AG10803 (cell line): ENCODE results near the gene PFKP.

Experiments
- DNase-seq: peaks from one replicate; pipeline ENCODE4 v3.0.0; 2010; ENCODE audit warnings: low read depth
- H3K4me3 ChIP-seq: 2 replicates; pipeline ENCODE4 v1.5.1; 2011; ENCODE audit warnings: mild to moderate bottlenecking, low read length, control low read depth
- TF ChIP-seq, protein P1 (sequence below): conservative IDR thresholded peaks from 2 replicates; pipeline ENCODE4 v1.5.1; 2011; ENCODE audit warnings: mild to moderate bottlenecking, low read length, control low read depth, inconsistent platforms

Gene PFKP

DNA sequence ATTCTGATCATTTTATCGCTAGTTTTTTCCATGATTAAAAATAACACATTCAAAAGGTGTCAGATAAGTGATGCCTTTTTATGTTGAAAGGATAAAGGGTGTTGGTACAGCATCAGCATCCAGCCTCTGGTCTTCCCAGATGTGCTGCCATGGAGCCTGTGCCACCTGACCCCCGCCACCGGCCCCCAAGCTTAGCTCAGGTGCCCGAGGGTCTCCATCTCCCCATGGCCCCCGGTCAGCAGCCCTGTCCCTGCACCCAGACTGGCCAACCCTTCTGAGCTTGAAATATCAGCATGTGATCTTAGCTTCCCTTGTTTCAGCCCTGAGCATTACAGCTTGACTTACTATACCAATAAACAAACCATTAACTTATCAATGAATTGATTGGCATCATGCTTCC lies 24.6 kb downstream of the PFKP start:
- no peak for DNase-seq
- no peak overlapping the region for H3K4me3 ChIP-seq
- TF ChIP-seq, protein P1, sequence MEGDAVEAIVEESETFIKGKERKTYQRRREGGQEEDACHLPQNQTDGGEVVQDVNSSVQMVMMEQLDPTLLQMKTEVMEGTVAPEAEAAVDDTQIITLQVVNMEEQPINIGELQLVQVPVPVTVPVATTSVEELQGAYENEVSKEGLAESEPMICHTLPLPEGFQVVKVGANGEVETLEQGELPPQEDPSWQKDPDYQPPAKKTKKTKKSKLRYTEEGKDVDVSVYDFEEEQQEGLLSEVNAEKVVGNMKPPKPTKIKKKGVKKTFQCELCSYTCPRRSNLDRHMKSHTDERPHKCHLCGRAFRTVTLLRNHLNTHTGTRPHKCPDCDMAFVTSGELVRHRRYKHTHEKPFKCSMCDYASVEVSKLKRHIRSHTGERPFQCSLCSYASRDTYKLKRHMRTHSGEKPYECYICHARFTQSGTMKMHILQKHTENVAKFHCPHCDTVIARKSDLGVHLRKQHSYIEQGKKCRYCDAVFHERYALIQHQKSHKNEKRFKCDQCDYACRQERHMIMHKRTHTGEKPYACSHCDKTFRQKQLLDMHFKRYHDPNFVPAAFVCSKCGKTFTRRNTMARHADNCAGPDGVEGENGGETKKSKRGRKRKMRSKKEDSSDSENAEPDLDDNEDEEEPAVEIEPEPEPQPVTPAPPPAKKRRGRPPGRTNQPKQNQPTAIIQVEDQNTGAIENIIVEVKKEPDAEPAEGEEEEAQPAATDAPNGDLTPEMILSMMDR = no peak

DNA sequence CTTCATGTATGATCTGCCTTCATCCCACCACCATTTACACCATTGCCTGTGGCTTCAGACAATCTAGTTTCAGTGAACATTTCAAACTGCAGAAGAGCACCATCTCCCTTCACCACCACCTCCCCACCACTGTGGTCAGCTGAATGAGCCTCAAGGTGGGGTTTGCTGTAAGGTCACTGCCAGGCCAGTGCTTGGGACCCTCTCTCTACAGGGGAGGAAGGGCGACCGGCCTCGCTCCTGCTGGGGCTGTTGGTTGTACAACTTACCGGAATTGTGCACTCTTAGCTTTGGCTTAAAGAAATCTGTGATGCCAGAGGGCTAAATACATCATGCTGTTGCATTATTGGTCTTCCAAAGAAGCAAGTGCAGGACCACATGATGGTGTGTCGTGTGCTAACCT lies 26.6 kb downstream of the PFKP start:
- no peak overlapping the region for H3K4me3 ChIP-seq
- TF ChIP-seq, protein P1 = no peak
- no peak for DNase-seq

DNA sequence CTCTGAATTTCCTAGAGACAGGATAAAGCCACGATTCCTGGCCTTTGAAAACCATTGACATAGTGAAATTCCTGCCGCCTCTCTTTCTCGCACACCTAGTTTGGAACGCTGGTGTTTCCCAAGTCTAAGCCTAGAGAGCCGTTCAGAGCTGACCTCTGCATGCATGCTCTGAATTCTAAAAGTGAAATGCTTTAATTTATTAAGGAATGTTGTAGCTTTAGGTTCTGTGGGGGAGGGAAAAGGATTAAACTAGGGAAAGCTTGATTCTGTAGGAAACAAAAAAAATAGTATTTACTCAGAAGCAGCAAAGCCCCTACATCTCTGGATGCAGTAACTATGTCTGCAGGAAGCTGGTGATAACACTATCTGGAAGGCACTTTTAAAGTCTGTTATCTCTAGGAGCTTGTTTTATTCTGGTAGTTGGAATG lies 27.3 kb downstream of the PFKP start:
- DNase-seq = peak; percentile 28
- no peak overlapping the region for H3K4me3 ChIP-seq
- TF ChIP-seq, protein P1 = no peak

DNA sequence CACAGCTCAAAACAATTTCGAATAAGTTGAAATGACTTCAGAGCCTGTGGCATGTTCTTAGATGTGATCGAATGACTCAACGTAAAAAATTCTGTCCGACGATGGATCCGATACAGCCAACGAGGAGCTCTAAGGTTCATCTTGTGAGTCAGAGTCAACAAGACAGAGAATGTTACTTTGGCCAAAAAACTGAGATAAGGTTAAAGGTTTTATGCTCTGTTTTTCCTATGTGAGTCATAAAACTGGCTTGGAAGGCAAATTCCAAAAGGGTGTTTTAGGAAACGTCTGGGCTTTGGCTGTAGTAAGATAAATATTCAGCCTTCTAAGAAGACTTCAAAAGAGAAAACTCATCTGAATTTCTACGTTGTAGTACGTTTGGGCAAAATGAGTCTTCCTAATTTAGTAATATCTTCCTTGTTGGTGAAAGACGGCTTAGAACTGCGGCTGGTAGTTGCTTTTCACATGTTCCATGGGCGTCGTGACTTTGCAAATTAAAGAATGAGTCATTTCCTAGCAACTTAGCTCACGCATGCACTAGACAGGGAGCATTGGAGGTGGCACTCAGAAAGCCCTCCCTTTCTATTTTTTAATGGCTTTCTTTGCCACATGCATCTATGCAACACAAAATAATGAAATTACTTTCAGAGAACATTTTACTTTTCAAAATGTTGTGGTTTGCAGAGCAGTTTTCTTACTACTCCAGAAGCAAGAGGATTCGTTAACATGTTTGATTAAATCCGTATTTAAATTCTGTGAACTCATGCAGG lies 28.2 kb downstream of the PFKP start:
- TF ChIP-seq, protein P1 = no peak
- DNase-seq = peak; percentile 99
- H3K4me3 ChIP-seq = peak overlapping the region; percentile 9; the same call in 1 of the 2 replicates

DNA sequence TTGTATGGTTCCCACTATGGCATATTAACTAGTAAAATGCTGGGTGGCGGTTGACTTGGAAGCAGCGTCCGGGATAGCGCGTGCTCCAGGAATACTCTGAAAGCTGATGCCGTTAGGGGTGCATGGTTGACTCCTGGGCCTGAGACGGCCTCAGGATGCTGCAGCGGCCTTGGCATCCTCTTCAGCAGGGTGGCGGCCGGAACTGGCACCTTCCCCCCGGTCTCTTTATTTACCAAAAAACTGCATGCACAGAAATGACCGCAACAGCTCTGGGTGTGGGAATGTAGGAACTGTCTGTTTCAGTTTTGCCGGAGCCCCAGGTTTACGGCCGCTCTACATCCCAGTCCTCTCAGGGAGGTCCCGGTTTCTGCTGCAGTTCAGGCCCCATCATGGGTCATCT lies 28.8 kb downstream of the PFKP start:
- TF ChIP-seq, protein P1 = no peak
- DNase-seq = no peak
- peak overlapping the region; percentile 8; the same call in 1 of the 2 replicates for H3K4me3 ChIP-seq

DNA sequence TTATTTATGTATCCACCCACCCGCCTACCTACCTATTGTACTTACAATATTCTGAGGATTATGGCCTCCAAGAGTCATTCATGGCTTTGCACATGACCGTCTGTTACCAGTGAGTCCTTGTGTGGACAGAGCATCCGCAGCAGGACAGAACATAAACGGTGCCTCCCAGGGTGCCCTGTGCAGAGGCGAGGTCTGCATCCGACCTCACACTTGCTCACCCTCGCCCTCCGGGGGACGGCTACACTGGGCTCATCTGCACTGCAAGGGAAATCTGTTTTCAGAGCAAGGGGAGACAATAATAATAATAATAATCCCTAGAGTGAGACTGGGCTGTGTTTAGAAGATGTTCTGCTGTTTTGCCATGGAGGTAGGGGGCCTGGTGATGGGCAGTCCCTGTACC lies 29.8 kb downstream of the PFKP start:
- H3K4me3 ChIP-seq = no peak overlapping the region
- DNase-seq = no peak
- TF ChIP-seq, protein P1 = no peak

DNA sequence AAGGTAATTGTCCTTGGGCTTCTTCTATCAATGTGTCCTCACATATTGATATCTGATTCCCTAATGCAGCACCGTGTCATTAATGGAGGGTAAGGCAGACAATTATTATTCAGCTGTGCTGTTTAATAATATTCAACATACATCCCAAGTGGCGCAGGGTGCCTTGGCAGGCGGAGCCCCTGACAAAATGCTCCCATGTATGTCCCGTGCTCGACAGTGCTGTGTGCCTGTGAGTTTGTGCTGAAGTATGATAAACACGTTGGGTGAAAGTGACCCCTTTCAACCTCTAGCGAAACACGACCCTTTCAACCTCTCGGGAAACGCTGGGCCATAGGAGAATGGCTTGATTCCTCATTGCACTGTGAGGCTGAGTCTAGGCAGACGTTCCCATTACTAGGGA lies 31.3 kb downstream of the PFKP start:
- H3K4me3 ChIP-seq = no peak overlapping the region
- TF ChIP-seq, protein P1 = no peak
- no peak for DNase-seq
